K562 (cell line): ENCODE results near the gene SLC13A4. TPM values are rescaled to one million over a fixed set of nuclear protein-coding genes. Genes with fewer than 3 reads are reported as not detected.

Source experiments
- CBFB ChIP-seq: sonication (generic); formaldehyde crosslinking; IDR thresholded peaks from 2 replicates; pipeline ENCODE4 v1.4.0; 2020; ENCODE audit warnings: mild to moderate bottlenecking, missing genetic modification reagents
- CEBPG ChIP-seq, 3 experiments: fragments of 200-800 bp in 1 of 3; sonication (Bioruptor generic) in 1 of 3; sonication (generic) in 1 of 3; formaldehyde crosslinking in 1 of 3; IDR thresholded peaks in 2 of 3; conservative IDR thresholded peaks in 1 of 3; 2 replicates each; pipeline versions ENCODE4 v1.6.1 to v1.8.0; 2016 to 2022; ENCODE audit warnings: missing compliant biosample characterization in 2 of 3, missing genetic modification characterization in 2 of 3, mild to moderate bottlenecking in 1 of 3, missing genetic modification reagents in 1 of 3
- CXXC5 ChIP-seq: fragments of 250-450 bp; sonication (Bioruptor Pico); IDR thresholded peaks from 2 replicates; pipeline ENCODE4 v1.8.0; 2022; ENCODE audit warnings: inconsistent platforms, mild to moderate bottlenecking, moderate library complexity
- ETV6 ChIP-seq, 3 experiments: fragments of 150-350 bp in 1 of 3; sonication (generic) in 1 of 3; formaldehyde crosslinking in 1 of 3; IDR thresholded peaks; 2 replicates each; pipeline versions ENCODE4 v1.6.1 to v1.8.0; 2014 to 2022; ENCODE audit warnings: borderline replicate concordance in 2 of 3, low read depth in 2 of 3, antibody characterized with exemption in 1 of 3, low read length in 1 of 3, mild to moderate bottlenecking in 1 of 3, missing genetic modification reagents in 1 of 3
- JUN ChIP-seq, 2 experiments: sonication (generic) in 1 of 2; formaldehyde crosslinking in 1 of 2; IDR thresholded peaks; 2 replicates each; pipeline versions ENCODE4 v1.6.1 to v1.8.0; 2012 to 2022; ENCODE audit warnings: borderline replicate concordance in 2 of 2, mild to moderate bottlenecking in 2 of 2, improper control_type of control experiment in 1 of 2, low read depth in 1 of 2, low read length in 1 of 2, missing genetic modification reagents in 1 of 2
- KLF10 ChIP-seq: fragments of 250-450 bp; sonication (Bioruptor Pico); IDR thresholded peaks from 2 replicates; pipeline ENCODE4 v1.6.1; 2021; ENCODE audit warnings: matching md5 sums
- L3MBTL2 ChIP-seq: fragments of 450-650 bp; IDR thresholded peaks from 2 replicates; pipeline ENCODE4 v1.6.1; 2016; ENCODE audit warnings: mild to moderate bottlenecking, moderate library complexity
- OTX1 ChIP-seq: fragments of 450-650 bp; formaldehyde crosslinking; IDR thresholded peaks from 2 replicates; pipeline ENCODE4 v1.4.0; 2022; ENCODE audit warnings: mild to moderate bottlenecking
- SMARCE1 ChIP-seq: fragments of 450-650 bp; IDR thresholded peaks from 2 replicates; pipeline ENCODE4 v1.7.1; 2016; ENCODE audit warnings: mild to moderate bottlenecking
- SP2 ChIP-seq: IDR thresholded peaks from 2 replicates; pipeline ENCODE4 v1.6.1; 2011; ENCODE audit warnings: mild to moderate bottlenecking, low read depth, low read length, moderate library complexity; ENCODE audit not compliant: poor library complexity, severe bottlenecking; ENCODE audit errors: extremely low read depth
- polyA plus RNA-seq, 8 experiments: library from polyadenylated mRNA; depleted of rRNA in 4 of 8; stranded (reverse) in 5 of 8; unstranded in 3 of 8; fragments of >200 nt; fragmentation: Nextera tagmentation in 2 of 8; fragmentation: Illumina TruSeq in 1 of 8; extraction: Ambion mirVana in 2 of 8; extraction: Trizol in 1 of 8; gene quantifications; 2 replicates each; pipeline versions ENCODE4 v1.2.1 to v1.2.3, GENCODE V29; 2011 to 2014; ENCODE audit warnings: inconsistent platforms in 1 of 8, missing spikeins in 1 of 8
- total RNA-seq, 7 experiments: library from RNA; depleted of rRNA in 6 of 7; stranded (reverse); fragments of >200 nt in 6 of 7; fragmentation: Illumina TruSeq in 2 of 7; extraction: Trizol in 2 of 7; gene quantifications; 2 replicates each; pipeline versions ENCODE4 v1.2.1 to v1.2.3, GENCODE V29; 2011 to 2021; ENCODE audit warnings: low replicate concordance in 1 of 7
- TF ChIP-seq, protein P1 (sequence below): sonication (generic); formaldehyde crosslinking; IDR thresholded peaks from 2 replicates; pipeline ENCODE4 v1.8.0; 2023; ENCODE audit warnings: mild to moderate bottlenecking, missing genetic modification reagents
- TF ChIP-seq, protein P2 (sequence below): sonication (generic); formaldehyde crosslinking; IDR thresholded peaks from 2 replicates; pipeline ENCODE4 v1.8.0; 2022; ENCODE audit warnings: mild to moderate bottlenecking, missing genetic modification reagents
- TF ChIP-seq, protein P3 (sequence below), 2 experiments: fragments of 450-650 bp in 1 of 2; IDR thresholded peaks; 2 replicates each; pipeline ENCODE4 v1.6.1; 2011 to 2017; ENCODE audit warnings: low read depth in 2 of 2, antibody characterized with exemption in 1 of 2, borderline replicate concordance in 1 of 2, low read length in 1 of 2, mild to moderate bottlenecking in 1 of 2, mixed read lengths in 1 of 2; ENCODE audit not compliant: control insufficient read depth in 1 of 2
- TF ChIP-seq, protein P4 (sequence below): sonication (generic); formaldehyde crosslinking; IDR thresholded peaks from 2 replicates; pipeline ENCODE4 v1.8.1; 2023; ENCODE audit warnings: missing genetic modification reagents, mild to moderate bottlenecking, borderline replicate concordance

The SLC13A4 gene
- total and polyA plus RNA-seq, 9 of the 15 experiments (the other 6 are each of a cell fraction or from before 2014, with no cell fraction given): 0.11 to 1.0 (median 0.36) TPM

DNA sequence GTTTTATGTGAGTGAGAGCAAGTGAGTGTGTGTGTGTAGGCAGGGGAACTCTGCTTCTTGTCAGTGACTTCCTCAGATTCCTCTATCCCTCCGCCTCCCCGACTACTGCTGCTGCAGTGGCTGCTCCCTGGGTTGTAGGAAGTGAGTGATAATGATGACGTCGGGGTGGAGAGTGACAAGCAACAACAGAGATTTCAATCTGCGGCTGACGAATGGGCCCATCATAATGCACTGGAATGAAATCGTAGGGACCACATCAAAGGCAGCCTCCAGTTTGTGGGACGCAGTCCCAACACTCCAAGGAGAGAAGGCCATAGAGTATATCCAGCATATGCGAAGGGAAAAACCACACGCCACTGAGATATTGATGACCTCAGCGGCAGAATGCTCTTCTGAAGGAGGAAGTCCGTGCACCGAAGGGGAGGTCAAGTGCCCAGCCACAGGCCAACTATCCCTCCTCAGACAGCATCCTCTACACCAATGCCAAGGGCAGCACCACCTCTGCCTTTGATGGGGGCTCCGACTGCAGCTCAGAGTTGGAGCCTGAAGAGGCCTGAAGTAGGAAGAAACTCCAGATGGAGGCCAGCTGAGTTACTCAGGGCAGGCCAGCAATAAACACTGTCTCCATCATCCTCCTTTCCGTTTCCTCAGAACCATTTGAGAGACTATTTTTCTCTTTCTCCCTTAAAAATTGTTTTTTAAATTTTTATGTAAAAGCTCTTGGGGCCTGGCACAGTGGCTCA lies 77.0 kb downstream of the SLC13A4 start (continued):
- TF ChIP-seq KLF10 (CRISPR knock-in tag) (no peak), L3MBTL2 (no peak; the same call in 1 of the 2 replicates), SMARCE1 (peak; percentile 84; the same call in 1 of the 2 replicates), ETV6 (IDR thresholded peaks at IDR 0.05; ENCODE audit: borderline replicate concordance in 1 of 2, low read depth in 2 of 2, low read length in 1 of 2) (peak in 1 of 2 experiments; percentile 64; a peak in 1 of 4 replicates), ETV6 (CRISPR knock-in tag; IDR thresholded peaks at IDR 0.05; ENCODE audit: borderline replicate concordance) (no peak), CEBPG (CRISPR knock-in tag; IDR thresholded peaks at IDR 0.05) (no peak), CEBPG (tag; conservative IDR thresholded peaks at IDR 0.05 in 1 of 2, IDR thresholded peaks at IDR 0.05 in 1 of 2) (peak in 1 of 2 experiments; percentile 39; a peak in 1 of 4 replicates), CXXC5 (CRISPR knock-in tag) (peak; percentile 98), SP2 (no peak), JUN (IDR thresholded peaks at IDR 0.05; ENCODE audit: borderline replicate concordance, low read depth, low read length) (peak; percentile 59), JUN (CRISPR knock-in tag; IDR thresholded peaks at IDR 0.05; ENCODE audit: borderline replicate concordance) (peak; percentile 74), OTX1 (CRISPR knock-in tag) (peak; percentile 56; the same call in 1 of the 2 replicates), CBFB (CRISPR knock-in tag) (peak; percentile 81; the same call in 1 of the 2 replicates)
- TF ChIP-seq, protein P1, sequence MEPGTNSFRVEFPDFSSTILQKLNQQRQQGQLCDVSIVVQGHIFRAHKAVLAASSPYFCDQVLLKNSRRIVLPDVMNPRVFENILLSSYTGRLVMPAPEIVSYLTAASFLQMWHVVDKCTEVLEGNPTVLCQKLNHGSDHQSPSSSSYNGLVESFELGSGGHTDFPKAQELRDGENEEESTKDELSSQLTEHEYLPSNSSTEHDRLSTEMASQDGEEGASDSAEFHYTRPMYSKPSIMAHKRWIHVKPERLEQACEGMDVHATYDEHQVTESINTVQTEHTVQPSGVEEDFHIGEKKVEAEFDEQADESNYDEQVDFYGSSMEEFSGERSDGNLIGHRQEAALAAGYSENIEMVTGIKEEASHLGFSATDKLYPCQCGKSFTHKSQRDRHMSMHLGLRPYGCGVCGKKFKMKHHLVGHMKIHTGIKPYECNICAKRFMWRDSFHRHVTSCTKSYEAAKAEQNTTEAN (CRISPR knock-in tag): no peak
- TF ChIP-seq, protein P2, sequence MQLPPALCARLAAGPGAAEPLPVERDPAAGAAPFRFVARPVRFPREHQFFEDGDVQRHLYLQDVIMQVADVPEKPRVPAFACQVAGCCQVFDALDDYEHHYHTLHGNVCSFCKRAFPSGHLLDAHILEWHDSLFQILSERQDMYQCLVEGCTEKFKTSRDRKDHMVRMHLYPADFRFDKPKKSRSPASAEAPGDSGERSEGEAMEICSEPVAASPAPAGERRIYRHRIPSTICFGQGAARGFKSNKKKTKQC (CRISPR knock-in tag): no peak
- TF ChIP-seq, protein P3, sequence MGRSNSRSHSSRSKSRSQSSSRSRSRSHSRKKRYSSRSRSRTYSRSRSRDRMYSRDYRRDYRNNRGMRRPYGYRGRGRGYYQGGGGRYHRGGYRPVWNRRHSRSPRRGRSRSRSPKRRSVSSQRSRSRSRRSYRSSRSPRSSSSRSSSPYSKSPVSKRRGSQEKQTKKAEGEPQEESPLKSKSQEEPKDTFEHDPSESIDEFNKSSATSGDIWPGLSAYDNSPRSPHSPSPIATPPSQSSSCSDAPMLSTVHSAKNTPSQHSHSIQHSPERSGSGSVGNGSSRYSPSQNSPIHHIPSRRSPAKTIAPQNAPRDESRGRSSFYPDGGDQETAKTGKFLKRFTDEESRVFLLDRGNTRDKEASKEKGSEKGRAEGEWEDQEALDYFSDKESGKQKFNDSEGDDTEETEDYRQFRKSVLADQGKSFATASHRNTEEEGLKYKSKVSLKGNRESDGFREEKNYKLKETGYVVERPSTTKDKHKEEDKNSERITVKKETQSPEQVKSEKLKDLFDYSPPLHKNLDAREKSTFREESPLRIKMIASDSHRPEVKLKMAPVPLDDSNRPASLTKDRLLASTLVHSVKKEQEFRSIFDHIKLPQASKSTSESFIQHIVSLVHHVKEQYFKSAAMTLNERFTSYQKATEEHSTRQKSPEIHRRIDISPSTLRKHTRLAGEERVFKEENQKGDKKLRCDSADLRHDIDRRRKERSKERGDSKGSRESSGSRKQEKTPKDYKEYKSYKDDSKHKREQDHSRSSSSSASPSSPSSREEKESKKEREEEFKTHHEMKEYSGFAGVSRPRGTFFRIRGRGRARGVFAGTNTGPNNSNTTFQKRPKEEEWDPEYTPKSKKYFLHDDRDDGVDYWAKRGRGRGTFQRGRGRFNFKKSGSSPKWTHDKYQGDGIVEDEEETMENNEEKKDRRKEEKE (IDR thresholded peaks at IDR 0.05; ENCODE audit: borderline replicate concordance in 1 of 2, control insufficient read depth in 1 of 2, low read depth in 2 of 2, low read length in 1 of 2): no peak
- TF ChIP-seq, protein P4, sequence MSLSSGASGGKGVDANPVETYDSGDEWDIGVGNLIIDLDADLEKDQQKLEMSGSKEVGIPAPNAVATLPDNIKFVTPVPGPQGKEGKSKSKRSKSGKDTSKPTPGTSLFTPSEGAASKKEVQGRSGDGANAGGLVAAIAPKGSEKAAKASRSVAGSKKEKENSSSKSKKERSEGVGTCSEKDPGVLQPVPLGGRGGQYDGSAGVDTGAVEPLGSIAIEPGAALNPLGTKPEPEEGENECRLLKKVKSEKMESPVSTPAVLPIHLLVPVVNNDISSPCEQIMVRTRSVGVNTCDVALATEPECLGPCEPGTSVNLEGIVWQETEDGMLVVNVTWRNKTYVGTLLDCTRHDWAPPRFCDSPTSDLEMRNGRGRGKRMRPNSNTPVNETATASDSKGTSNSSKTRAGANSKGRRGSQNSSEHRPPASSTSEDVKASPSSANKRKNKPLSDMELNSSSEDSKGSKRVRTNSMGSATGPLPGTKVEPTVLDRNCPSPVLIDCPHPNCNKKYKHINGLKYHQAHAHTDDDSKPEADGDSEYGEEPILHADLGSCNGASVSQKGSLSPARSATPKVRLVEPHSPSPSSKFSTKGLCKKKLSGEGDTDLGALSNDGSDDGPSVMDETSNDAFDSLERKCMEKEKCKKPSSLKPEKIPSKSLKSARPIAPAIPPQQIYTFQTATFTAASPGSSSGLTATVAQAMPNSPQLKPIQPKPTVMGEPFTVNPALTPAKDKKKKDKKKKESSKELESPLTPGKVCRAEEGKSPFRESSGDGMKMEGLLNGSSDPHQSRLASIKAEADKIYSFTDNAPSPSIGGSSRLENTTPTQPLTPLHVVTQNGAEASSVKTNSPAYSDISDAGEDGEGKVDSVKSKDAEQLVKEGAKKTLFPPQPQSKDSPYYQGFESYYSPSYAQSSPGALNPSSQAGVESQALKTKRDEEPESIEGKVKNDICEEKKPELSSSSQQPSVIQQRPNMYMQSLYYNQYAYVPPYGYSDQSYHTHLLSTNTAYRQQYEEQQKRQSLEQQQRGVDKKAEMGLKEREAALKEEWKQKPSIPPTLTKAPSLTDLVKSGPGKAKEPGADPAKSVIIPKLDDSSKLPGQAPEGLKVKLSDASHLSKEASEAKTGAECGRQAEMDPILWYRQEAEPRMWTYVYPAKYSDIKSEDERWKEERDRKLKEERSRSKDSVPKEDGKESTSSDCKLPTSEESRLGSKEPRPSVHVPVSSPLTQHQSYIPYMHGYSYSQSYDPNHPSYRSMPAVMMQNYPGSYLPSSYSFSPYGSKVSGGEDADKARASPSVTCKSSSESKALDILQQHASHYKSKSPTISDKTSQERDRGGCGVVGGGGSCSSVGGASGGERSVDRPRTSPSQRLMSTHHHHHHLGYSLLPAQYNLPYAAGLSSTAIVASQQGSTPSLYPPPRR (CRISPR knock-in tag): peak; percentile 99
